Measurements from ENCODE around the gene ACO1. TPM values are rescaled to one million over a fixed set of nuclear protein-coding genes. Genes with fewer than 3 reads are reported as not detected.

ACO1 gene
- polyA plus RNA-seq, 3 donors, result 2.9 to 12.5 (median 10.5) TPM

GRCh38 chr9:32399110-32399815 lies 14.8 kb downstream of the ACO1 start:
- Mint-ChIP-seq H3K27ac (no peak overlapping the region), H3K4me3 (no peak overlapping the region), H3K36me3 (peaks cover 0 to 2% of the 10 kb centered on the region in 2 donors), H3K27me3 (ENCODE audit: low read depth in 3 of 3) (peaks cover 0 to 4% (median 0%) of the 10 kb centered on the region in 3 donors), H3K4me1 (peaks cover 5% of the 10 kb centered on the region), H3K9me3 (no peaks in the 10 kb centered on the region)
- no peak for TF ChIP-seq CTCF (IDR thresholded peaks at IDR 0.05)
- Histone ChIP-seq H2AFZ (ENCODE audit: insufficient read depth, low read depth, low read length, poor library complexity, severe bottlenecking) (no peak overlapping the region), H3K27ac (ENCODE audit: low read depth in 1 of 2, low read length in 2 of 2) (no peak overlapping the region), H3K4me3 (replicated peaks in 1 of 3; ENCODE audit: low read depth in 2 of 3, low read length in 3 of 3) (no peak overlapping the region), H3K9ac (ENCODE audit: insufficient read depth, low read length, poor library complexity, severe bottlenecking) (no peak overlapping the region), H3K27me3 (ENCODE audit: control insufficient read depth in 2 of 2, insufficient read depth in 2 of 2, low read length in 2 of 2) (no peaks in the 10 kb centered on the region), H3K36me3 (replicated peaks in 1 of 2; ENCODE audit: control insufficient read depth in 1 of 2, insufficient read depth in 2 of 2, low read length in 2 of 2) (no peaks in the 10 kb centered on the region), H4K20me1 (ENCODE audit: insufficient read depth, low read length) (no peaks in the 10 kb centered on the region), H3K4me1 (ENCODE audit: control insufficient read depth in 1 of 2, insufficient read depth in 2 of 2, low read length in 2 of 2) (no peaks in the 10 kb centered on the region), H3K4me2 (replicated peaks; ENCODE audit: extremely low read depth, low read length, poor library complexity, severe bottlenecking) (no peak overlapping the region), H3K9me3 (replicated peaks in 1 of 2; ENCODE audit: control insufficient read depth in 1 of 2, insufficient read depth in 1 of 2, low read length in 2 of 2) (no peaks in the 10 kb centered on the region), H3K79me2 (ENCODE audit: insufficient read depth, low read length) (no peaks in the 10 kb centered on the region)
- intact Hi-C loops (cut with micrococcal nuclease), result no loop called here
- no peak for DNase-seq
- WGBS (ENCODE audit: insufficient coverage), result 93% methylated on average over 3 of the region's 5 CpGs

- Histone ChIP-seq H3K27me3 (ENCODE audit: control insufficient read depth in 2 of 2, insufficient read depth in 2 of 2, low read length in 2 of 2) (no peaks in the 10 kb centered on the region), H3K4me1 (ENCODE audit: control insufficient read depth in 1 of 2, insufficient read depth in 2 of 2, low read length in 2 of 2) (no peaks in the 10 kb centered on the region), H3K9ac (ENCODE audit: insufficient read depth, low read length, poor library complexity, severe bottlenecking) (no peak overlapping the region), H3K27ac (ENCODE audit: low read depth in 1 of 2, low read length in 2 of 2) (no peak overlapping the region), H2AFZ (ENCODE audit: insufficient read depth, low read depth, low read length, poor library complexity, severe bottlenecking) (no peak overlapping the region), H3K9me3 (replicated peaks in 1 of 2; ENCODE audit: control insufficient read depth in 1 of 2, insufficient read depth in 1 of 2, low read length in 2 of 2) (peaks cover 0 to 4% of the 10 kb centered on the region in 2 donors), H3K4me3 (replicated peaks in 1 of 3; ENCODE audit: low read depth in 2 of 3, low read length in 3 of 3) (no peak overlapping the region), H3K79me2 (ENCODE audit: insufficient read depth, low read length) (no peaks in the 10 kb centered on the region), H4K20me1 (ENCODE audit: insufficient read depth, low read length) (no peaks in the 10 kb centered on the region), H3K36me3 (replicated peaks in 1 of 2; ENCODE audit: control insufficient read depth in 1 of 2, insufficient read depth in 2 of 2, low read length in 2 of 2) (peaks cover 0 to 10% of the 10 kb centered on the region in 2 donors), H3K4me2 (replicated peaks; ENCODE audit: extremely low read depth, low read length, poor library complexity, severe bottlenecking) (no peak overlapping the region)
- Mint-ChIP-seq H3K27me3 (ENCODE audit: low read depth in 3 of 3) (peaks cover 0 to 2% (median 0%) of the 10 kb centered on the region in 3 donors), H3K9me3 (peaks cover 0 to 9% (median 2%) of the 10 kb centered on the region in 7 donors), H3K36me3 (peaks cover 6% of the 10 kb centered on the region in 2 donors), H3K27ac (no peak overlapping the region), H3K4me1 (peaks cover 9% of the 10 kb centered on the region), H3K4me3 (no peak overlapping the region)
- no CpG with 5 or more reads among the region's 1 CpG for WGBS (ENCODE audit: insufficient coverage)
- intact Hi-C loops (cut with micrococcal nuclease), result loop anchor here in 1 of 2 donors (10.0 kb wide), 2 partner anchors 73 to 573 kb away; no protein-coding TSS in a partner anchor
- DNase-seq, result no peak
- no peak for TF ChIP-seq CTCF (IDR thresholded peaks at IDR 0.05)
Observed at GRCh38 chr9:32401488-32401887, 17.0 kb downstream of the ACO1 start.

Measured in CD14-positive monocyte (primary cell).